GM23248 (cell line): Measurements from ENCODE around the gene TNFRSF1A. TPM values are rescaled to one million over a fixed set of nuclear protein-coding genes. Genes with fewer than 3 reads are reported as not detected.

ENCODE experiments used
- DNase-seq: peaks from one replicate; pipeline ENCODE4 v3.0.0-alpha.2; 2015
- H2AFZ ChIP-seq: fragments of 200-600 bp; sonication (generic); 2 replicates; pipeline ENCODE4 v1.6.1; 2016; ENCODE audit warnings: antibody characterized with exemption
- H3F3A ChIP-seq: fragments of 200-600 bp; sonication (generic); 2 replicates; pipeline ENCODE4 v1.6.1; 2016; ENCODE audit warnings: mild to moderate bottlenecking, antibody characterized with exemption, mixed run types; ENCODE audit not compliant: insufficient read depth
- H3K27ac ChIP-seq: fragments of 200-600 bp; sonication (generic); 2 replicates; pipeline ENCODE4 v1.5.1; 2016; ENCODE audit warnings: mild to moderate bottlenecking
- H3K27me3 ChIP-seq: fragments of 200-600 bp; sonication (generic); replicated peaks from 2 replicates; pipeline ENCODE4 v1.6.1; 2016; ENCODE audit warnings: mild to moderate bottlenecking; ENCODE audit not compliant: insufficient read depth
- H3K36me3 ChIP-seq: fragments of 200-600 bp; sonication (generic); 2 replicates; pipeline ENCODE4 v1.6.1; 2016; ENCODE audit warnings: low read depth, mild to moderate bottlenecking
- H3K4me1 ChIP-seq: fragments of 200-600 bp; sonication (generic); 2 replicates; pipeline ENCODE4 v1.6.1; 2016; ENCODE audit warnings: mild to moderate bottlenecking; ENCODE audit not compliant: insufficient read depth
- H3K4me2 ChIP-seq: fragments of 200-600 bp; sonication (generic); one replicate; pipeline ENCODE4 v1.6.1; 2016; ENCODE audit warnings: mild to moderate bottlenecking; ENCODE audit not compliant: unreplicated experiment
- H3K4me3 ChIP-seq: fragments of 200-600 bp; sonication (generic); 2 replicates; pipeline ENCODE4 v1.5.1; 2016; ENCODE audit warnings: mild to moderate bottlenecking
- H3K79me2 ChIP-seq: fragments of 200-600 bp; sonication (generic); 2 replicates; pipeline ENCODE4 v1.6.1; 2016; ENCODE audit warnings: mild to moderate bottlenecking; ENCODE audit not compliant: insufficient read depth
- H3K9ac ChIP-seq: fragments of 200-600 bp; sonication (generic); 2 replicates; pipeline ENCODE4 v1.6.1; 2016; ENCODE audit warnings: mild to moderate bottlenecking
- H3K9me2 ChIP-seq: fragments of 200-600 bp; sonication (generic); 2 replicates; pipeline ENCODE4 v1.6.1; 2016; ENCODE audit warnings: mixed run types, mild to moderate bottlenecking, moderate library complexity; ENCODE audit not compliant: insufficient read depth
- H3K9me3 ChIP-seq: fragments of 200-600 bp; sonication (generic); one replicate; pipeline ENCODE4 v1.6.1; 2017; ENCODE audit warnings: low read depth
- H4K20me1 ChIP-seq: fragments of 200-600 bp; sonication (generic); 2 replicates; pipeline ENCODE4 v1.6.0; 2016; ENCODE audit not compliant: insufficient read depth
- EZH2 ChIP-seq: fragments of 200-600 bp; sonication (generic); IDR thresholded peaks from 2 replicates; pipeline ENCODE4 v1.6.1; 2018; ENCODE audit warnings: antibody characterized with exemption, mild to moderate bottlenecking; ENCODE audit not compliant: insufficient read depth, poor library complexity, severe bottlenecking
- EZH2phosphoT487 ChIP-seq: fragments of 200-600 bp; sonication (generic); IDR thresholded peaks from 2 replicates; pipeline ENCODE4 v1.6.1; 2018; ENCODE audit warnings: antibody characterized with exemption, moderate library complexity, mild to moderate bottlenecking, low read depth; ENCODE audit not compliant: insufficient read depth
- WGBS, 2 experiments: methylation state at CpG; one replicate each; pipeline ENCODE4 v1.1.6; 2015 to 2017; ENCODE audit warnings: low lambda C conversion rate in 2 of 2, low coverage in 1 of 2; ENCODE audit errors: missing lambda C conversion rate in 2 of 2; 5-methylcytosine and 5-hydroxymethylcytosine counted together
- in situ Hi-C: fragments of 300-500 bp; cut with MboI; formaldehyde crosslinking; loops from 2 replicates; pipeline ENCODE4 v1.15.0; 2020
- polyA plus RNA-seq: library from polyadenylated mRNA; unstranded; fragments of >200 nt; fragmentation: Nextera tagmentation; extraction: Ambion mirVana; gene quantifications from 2 replicates; pipeline ENCODE4 v1.2.1, GENCODE V29; 2016
- total RNA-seq: library from RNA; depleted of rRNA; stranded (reverse); fragments of >200 nt; shearing (Covaris generic); gene quantifications from 2 replicates; pipeline ENCODE4 v1.2.3, GENCODE V29; 2014

The TNFRSF1A gene
- total and polyA plus RNA-seq, 2 experiments from 2014 or later = 183 to 343 TPM

DNA sequence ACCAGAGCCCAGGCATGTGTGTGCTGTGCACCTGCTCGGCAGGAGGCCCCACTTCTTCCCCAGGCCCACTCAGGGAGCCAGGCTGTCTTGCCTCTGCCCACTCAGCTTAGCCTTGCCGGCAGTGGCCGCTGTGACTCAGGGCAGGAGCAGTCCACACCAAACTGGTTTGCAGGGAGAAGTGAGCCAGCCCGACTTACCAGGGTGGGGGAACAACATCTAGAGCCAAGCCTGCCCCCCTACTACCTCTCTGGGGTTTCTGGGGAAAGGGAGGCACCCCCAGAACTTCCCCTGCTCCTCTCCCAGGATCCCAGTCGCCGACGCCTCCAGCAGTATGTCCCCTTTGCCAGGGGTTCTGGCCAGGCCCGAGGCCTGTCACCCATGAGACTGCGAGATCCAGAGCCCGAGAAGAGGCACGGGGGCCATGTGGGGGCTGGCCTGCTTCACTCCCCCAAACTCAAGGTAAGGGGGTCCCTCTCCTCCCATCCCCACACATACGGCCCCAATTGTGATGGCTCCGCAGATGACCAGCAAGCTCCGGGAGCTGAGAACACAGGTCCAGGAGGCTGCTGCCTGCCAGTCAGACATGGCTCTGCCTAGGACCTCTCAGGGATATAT, 28.4 kb downstream of the TNFRSF1A start:
- Histone ChIP-seq H2AFZ (no peak overlapping the region), H3K79me2 (no peaks in the 10 kb centered on the region), H3K36me3 (no peaks in the 10 kb centered on the region), H4K20me1 (no peaks in the 10 kb centered on the region), H3K9ac (no peak overlapping the region), H3K9me3 (no peaks in the 10 kb centered on the region), H3K4me1 (peaks cover 7% of the 10 kb centered on the region; the same call in 1 of the 2 replicates), H3K9me2 (no peaks in the 10 kb centered on the region), H3K27ac (no peak overlapping the region), H3K4me3 (no peak overlapping the region), H3K4me2 (no peak overlapping the region), H3K27me3 (peaks cover 4% of the 10 kb centered on the region; the same call in 1 of the 2 replicates), H3F3A (no peaks in the 10 kb centered on the region)
- in situ Hi-C loops = no loop called here
- DNase-seq = peak; percentile 56
- 81 to 82% methylated on average over 14 of the region's 14 CpGs for WGBS, 2 experiments
- TF ChIP-seq EZH2 (no peak), EZH2phosphoT487 (no peak)

- Histone ChIP-seq H3K4me1 (peaks cover 7% of the 10 kb centered on the region; the same call in 1 of the 2 replicates), H2AFZ (no peak overlapping the region), H3K9me2 (no peaks in the 10 kb centered on the region), H3F3A (no peaks in the 10 kb centered on the region), H3K9ac (no peak overlapping the region), H3K36me3 (no peaks in the 10 kb centered on the region), H3K4me3 (no peak overlapping the region), H3K4me2 (no peak overlapping the region), H4K20me1 (no peaks in the 10 kb centered on the region), H3K79me2 (no peaks in the 10 kb centered on the region), H3K27me3 (peaks cover 4% of the 10 kb centered on the region; the same call in 1 of the 2 replicates), H3K9me3 (no peaks in the 10 kb centered on the region), H3K27ac (no peak overlapping the region)
- 71 to 73% methylated on average over 11 of the region's 11 CpGs for WGBS, 2 experiments
- in situ Hi-C loops = no loop called here
- DNase-seq = peak; percentile 49
- no peak for TF ChIP-seq EZH2
- no peak for TF ChIP-seq EZH2phosphoT487
Measured at GRCh38 chr12:6312529-6313325, 29.1 kb downstream of the TNFRSF1A start.

- peaks cover 7% of the 10 kb centered on the region; the same call in 1 of the 2 replicates for H3K4me1 ChIP-seq
- peaks cover 4% of the 10 kb centered on the region; the same call in 1 of the 2 replicates for H3K27me3 ChIP-seq
- H4K20me1 ChIP-seq = no peaks in the 10 kb centered on the region
- no peaks in the 10 kb centered on the region for H3F3A ChIP-seq
- no peaks in the 10 kb centered on the region for H3K79me2 ChIP-seq
- WGBS, 2 experiments = 91% methylated on average over 7 to 8 of the region's 8 CpGs
- TF ChIP-seq EZH2phosphoT487 (no peak), EZH2 (no peak)
- H3K36me3 ChIP-seq = no peaks in the 10 kb centered on the region
- no peak overlapping the region for H2AFZ ChIP-seq
- no peaks in the 10 kb centered on the region for H3K9me2 ChIP-seq
- no peak overlapping the region for H3K27ac ChIP-seq
- H3K9ac ChIP-seq = no peak overlapping the region
- H3K4me2 ChIP-seq = no peak overlapping the region
- DNase-seq = no peak
- in situ Hi-C loops = no loop called here
- no peaks in the 10 kb centered on the region for H3K9me3 ChIP-seq
- no peak overlapping the region for H3K4me3 ChIP-seq
Measured at GRCh38 chr12:6311822-6312528, 29.9 kb downstream of the TNFRSF1A start.

- in situ Hi-C loops = no loop called here
- Histone ChIP-seq H3K79me2 (no peaks in the 10 kb centered on the region), H2AFZ (peak overlapping the region; percentile 34; the same call in 1 of the 2 replicates), H3K27ac (no peak overlapping the region), H3K4me3 (no peak overlapping the region; the same call in 1 of the 2 replicates), H4K20me1 (no peaks in the 10 kb centered on the region), H3K27me3 (peaks cover 4% of the 10 kb centered on the region; the same call in 1 of the 2 replicates), H3K9ac (no peak overlapping the region), H3K9me2 (no peaks in the 10 kb centered on the region), H3K9me3 (no peaks in the 10 kb centered on the region), H3K4me1 (peaks cover 7% of the 10 kb centered on the region; the same call in 1 of the 2 replicates), H3K36me3 (no peaks in the 10 kb centered on the region), H3K4me2 (no peak overlapping the region), H3F3A (no peaks in the 10 kb centered on the region)
- TF ChIP-seq EZH2phosphoT487 (no peak), EZH2 (no peak)
- WGBS, 2 experiments = 33 to 34% methylated on average over 26 to 43 of the region's 43 CpGs
- DNase-seq = no peak
Measured at GRCh38 chr12:6310771-6311610, 30.9 kb downstream of the TNFRSF1A start.
